NT2/D1 (cell line): ENCODE data around the gene PCGF2.
A peak's percentile ranks its signal among the peaks of the same experiment; 100 is the strongest.

Experiments
- DNase-seq: peaks from one replicate; pipeline ENCODE4 v3.0.0-alpha.2; 2011; ENCODE audit warnings: low read depth, low spot score
- H3K27me3 ChIP-seq: 2 replicates; pipeline ENCODE4 v1.6.0; 2011; ENCODE audit warnings: mild to moderate bottlenecking; ENCODE audit not compliant: insufficient read length, insufficient read depth
- H3K36me3 ChIP-seq: 2 replicates; pipeline ENCODE4 v1.6.1; 2011; ENCODE audit warnings: mild to moderate bottlenecking, low read length, mixed read lengths; ENCODE audit not compliant: insufficient read depth, insufficient read length
- H3K4me1 ChIP-seq: 2 replicates; pipeline ENCODE4 v1.5.1; 2011; ENCODE audit not compliant: insufficient read depth, insufficient read length
- H3K4me3 ChIP-seq: 2 replicates; pipeline ENCODE4 v1.5.1; 2011; ENCODE audit warnings: low read depth; ENCODE audit not compliant: insufficient read length
- H3K9ac ChIP-seq: 2 replicates; pipeline ENCODE4 v1.6.0; 2011; ENCODE audit warnings: low read depth; ENCODE audit not compliant: insufficient read length
- H3K9me3 ChIP-seq: 2 replicates; pipeline ENCODE4 v1.5.1; 2011; ENCODE audit warnings: mild to moderate bottlenecking, low read length; ENCODE audit not compliant: insufficient read depth
- SUZ12 ChIP-seq: IDR thresholded peaks from 2 replicates; pipeline ENCODE4 v1.6.1; 2011; ENCODE audit not compliant: insufficient read length, insufficient read depth; ENCODE audit errors: extremely low read depth
- YY1 ChIP-seq: IDR thresholded peaks from 2 replicates; pipeline ENCODE4 v1.6.1; 2011; ENCODE audit not compliant: insufficient read length, insufficient read depth
- ZNF274 ChIP-seq: IDR thresholded peaks from 2 replicates; pipeline ENCODE4 v1.6.1; 2011; ENCODE audit warnings: mild to moderate bottlenecking, low read depth, low read length

PCGF2 gene

DNA sequence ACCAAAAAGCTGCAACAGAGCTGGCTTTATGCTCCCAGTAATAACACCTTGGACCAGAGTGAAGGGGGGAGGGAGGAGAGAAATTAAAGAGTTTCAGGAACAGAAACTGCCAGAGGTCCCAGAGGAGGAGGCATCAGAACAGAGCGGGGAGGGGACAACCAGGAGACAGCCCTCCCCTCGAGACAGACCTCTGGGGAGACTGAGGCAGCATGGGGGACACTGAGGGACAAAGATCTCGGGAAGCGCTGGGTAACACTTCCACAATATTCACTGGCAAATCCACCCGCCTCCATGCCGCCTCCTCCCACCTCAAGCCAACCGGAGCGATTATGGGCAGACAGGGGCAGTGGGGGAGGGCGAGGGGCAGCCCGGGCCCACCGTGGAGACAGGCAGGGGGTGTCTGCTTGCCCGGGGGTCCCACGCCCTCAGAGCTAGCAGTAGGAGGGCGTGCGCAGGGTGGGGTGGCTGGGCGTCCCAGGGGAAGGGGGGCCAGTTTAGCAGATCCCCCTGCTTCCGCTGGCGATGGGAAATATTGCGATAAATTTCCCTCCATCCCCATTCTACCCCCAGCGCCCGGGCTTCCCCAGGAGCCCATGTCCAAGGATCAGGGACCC lies 1.2 kb downstream of the PCGF2 start:
- H3K27me3 ChIP-seq = peaks cover 17% of the 10 kb centered on the region
- no peaks in the 10 kb centered on the region for H3K9me3 ChIP-seq
- peak overlapping the region; percentile 86 for H3K4me3 ChIP-seq
- peaks cover 30% of the 10 kb centered on the region for H3K4me1 ChIP-seq
- TF ChIP-seq ZNF274 (no peak), SUZ12 (no peak), YY1 (no peak)
- peak overlapping the region; percentile 83 for H3K9ac ChIP-seq
- no peak for DNase-seq
- peaks cover 23% of the 10 kb centered on the region for H3K36me3 ChIP-seq

DNA sequence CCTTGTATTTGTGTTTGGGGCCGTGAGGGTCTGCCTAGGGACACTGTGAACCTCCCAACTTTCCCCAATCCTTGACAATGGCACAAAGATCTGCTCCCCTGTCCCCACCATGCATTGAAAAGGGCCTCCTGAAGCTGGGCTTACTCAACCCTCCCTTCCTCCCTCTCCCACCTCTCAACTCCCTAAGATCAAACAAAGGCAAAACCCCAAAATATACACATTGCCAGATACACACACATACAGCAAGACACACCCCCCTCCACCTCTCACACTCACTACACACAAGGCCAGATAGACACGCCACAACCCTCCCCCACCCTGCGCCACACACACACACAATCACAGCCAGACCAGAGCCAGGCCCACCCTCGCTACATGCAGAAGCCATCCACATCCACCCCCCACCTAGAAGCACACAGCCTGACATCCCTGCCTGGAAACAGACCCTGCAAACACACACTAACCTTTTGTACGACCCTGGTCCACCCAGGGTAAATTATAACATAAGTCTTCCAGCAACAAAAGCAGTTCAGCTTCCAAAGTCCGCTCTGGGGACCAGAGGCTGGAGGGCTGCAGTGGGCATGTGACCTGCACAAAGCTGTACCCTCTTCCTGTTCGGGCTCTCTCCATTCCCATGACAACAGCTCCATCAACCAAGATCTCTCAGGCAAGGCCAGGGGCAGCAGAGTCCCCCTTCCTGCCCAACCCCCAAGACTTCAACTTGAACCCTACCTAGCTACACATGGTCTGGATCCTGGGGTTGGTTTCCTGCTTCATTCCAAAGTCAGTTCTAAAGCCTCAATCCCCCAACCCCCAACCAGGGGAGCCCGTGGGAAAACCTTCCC lies 1.9 kb downstream of the PCGF2 start:
- H3K9me3 ChIP-seq = no peaks in the 10 kb centered on the region
- peaks cover 27% of the 10 kb centered on the region for H3K36me3 ChIP-seq
- H3K4me3 ChIP-seq = peak overlapping the region; percentile 86
- DNase-seq = no peak
- H3K9ac ChIP-seq = peak overlapping the region; percentile 83
- TF ChIP-seq ZNF274 = no peak
- TF ChIP-seq YY1 = no peak
- TF ChIP-seq SUZ12 = no peak
- peaks cover 32% of the 10 kb centered on the region for H3K4me1 ChIP-seq
- peaks cover 15% of the 10 kb centered on the region for H3K27me3 ChIP-seq

DNA sequence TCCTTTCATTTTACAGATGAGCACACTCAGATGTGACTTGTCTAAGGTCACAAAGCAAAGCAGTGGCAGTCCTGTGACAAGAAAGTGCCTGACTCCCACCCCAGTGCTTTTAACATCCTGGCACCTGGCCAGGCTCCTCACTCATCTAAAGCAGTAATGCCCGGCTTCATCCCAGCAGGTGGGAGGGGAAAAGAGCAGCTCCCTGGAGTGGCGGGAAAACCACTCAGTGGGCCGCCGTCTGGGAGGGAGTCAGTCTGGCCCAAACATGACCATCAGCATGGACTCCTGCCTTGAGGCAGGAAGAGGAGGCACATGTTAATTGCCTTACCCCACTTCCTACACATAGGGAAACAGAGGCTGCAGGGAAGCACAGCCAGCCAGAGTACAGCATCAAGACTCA lies 2.6 kb downstream of the PCGF2 start:
- Histone ChIP-seq H3K9me3 (no peaks in the 10 kb centered on the region), H3K4me3 (no peak overlapping the region), H3K36me3 (peaks cover 27% of the 10 kb centered on the region), H3K9ac (peak overlapping the region; percentile 83), H3K4me1 (peaks cover 33% of the 10 kb centered on the region), H3K27me3 (peaks cover 9% of the 10 kb centered on the region)
- DNase-seq = no peak
- no peak for TF ChIP-seq YY1
- no peak for TF ChIP-seq SUZ12
- TF ChIP-seq ZNF274 = no peak

DNA sequence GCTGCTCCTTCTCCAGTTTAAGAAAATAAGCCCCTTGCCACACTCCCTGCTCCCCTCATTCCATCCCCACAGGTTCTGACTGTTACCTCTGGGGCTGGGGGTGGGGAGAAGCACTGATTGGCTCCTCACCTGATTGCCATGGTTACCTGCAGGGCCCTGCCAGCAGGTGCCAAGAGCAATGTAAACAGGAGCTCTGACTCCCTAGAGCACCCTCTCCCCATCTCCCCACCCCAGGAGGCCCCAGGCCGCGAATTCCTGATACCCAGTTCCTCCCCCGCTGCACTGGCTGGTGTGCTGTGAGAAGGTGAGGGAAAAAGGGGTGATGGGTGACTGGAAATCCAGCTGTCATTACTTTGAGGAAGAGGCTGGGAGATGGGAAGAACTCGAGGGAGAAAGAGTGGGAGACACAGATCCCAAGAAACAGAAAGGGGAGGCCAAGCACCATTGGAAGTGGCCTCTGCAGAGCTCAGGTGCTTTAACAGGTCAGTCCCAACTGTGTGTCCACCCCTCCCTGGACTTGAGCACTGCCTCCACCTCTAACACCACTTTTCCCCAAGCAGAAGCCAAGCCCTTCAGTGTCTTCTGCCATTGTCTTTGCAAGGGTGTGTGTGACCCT lies 4.5 kb downstream of the PCGF2 start:
- peaks cover 31% of the 10 kb centered on the region for H3K4me1 ChIP-seq
- H3K4me3 ChIP-seq = no peak overlapping the region

DNA sequence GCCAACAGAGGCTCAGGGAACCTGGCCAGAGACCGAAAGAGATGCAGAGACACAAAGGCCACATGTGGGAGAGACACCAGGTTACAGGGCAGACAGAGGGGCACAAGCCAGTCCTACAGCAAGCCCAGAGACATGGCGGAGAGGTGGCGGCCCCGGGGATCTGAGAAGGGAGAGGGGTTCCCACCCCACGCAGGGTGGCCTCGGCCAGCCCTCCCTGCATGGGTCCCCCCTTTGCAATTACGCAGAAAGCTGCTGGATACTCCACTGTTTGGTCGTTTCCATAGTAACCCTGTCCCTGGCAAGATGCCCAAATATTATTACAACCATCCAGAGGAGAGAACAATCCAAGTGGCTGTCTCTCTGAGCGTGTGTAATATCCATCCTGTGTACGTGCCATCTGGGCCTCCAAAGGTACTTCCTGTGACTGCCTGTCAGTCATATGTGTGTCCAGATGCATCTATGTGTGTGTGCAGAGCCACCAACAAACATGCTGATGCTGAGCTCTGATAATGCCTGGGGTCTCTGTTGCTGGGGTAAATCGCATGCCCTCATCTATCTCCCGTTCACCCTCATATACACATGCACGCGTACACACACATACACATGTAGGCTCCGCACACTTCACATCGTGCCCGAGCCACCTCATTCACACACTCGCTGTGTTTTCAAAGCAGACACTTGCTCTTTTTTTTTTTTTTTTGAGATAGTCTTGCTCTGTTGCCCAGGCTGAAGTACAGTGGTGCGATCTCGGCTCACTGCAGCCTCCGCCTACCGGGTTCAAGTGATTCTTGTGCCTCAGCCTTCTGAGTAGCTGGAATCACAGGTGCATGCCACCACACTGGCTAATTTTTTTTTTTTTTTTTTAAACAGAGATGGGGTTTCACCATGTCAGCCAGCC lies 5.5 kb downstream of the PCGF2 start:
- Histone ChIP-seq H3K9me3 (no peaks in the 10 kb centered on the region), H3K9ac (no peak overlapping the region), H3K4me1 (peaks cover 31% of the 10 kb centered on the region), H3K4me3 (no peak overlapping the region), H3K27me3 (no peaks in the 10 kb centered on the region), H3K36me3 (peaks cover 51% of the 10 kb centered on the region)
- no peak for TF ChIP-seq YY1
- TF ChIP-seq SUZ12 = no peak
- no peak for TF ChIP-seq ZNF274
- no peak for DNase-seq

More for the DNA sequence above, 4.5 kb downstream of the PCGF2 start:
- Histone ChIP-seq H3K27me3 (no peaks in the 10 kb centered on the region), H3K36me3 (peaks cover 42% of the 10 kb centered on the region), H3K9me3 (no peaks in the 10 kb centered on the region), H3K9ac (peak overlapping the region; percentile 44)
- TF ChIP-seq YY1 (no peak), SUZ12 (no peak), ZNF274 (no peak)
- DNase-seq = no peak

DNA sequence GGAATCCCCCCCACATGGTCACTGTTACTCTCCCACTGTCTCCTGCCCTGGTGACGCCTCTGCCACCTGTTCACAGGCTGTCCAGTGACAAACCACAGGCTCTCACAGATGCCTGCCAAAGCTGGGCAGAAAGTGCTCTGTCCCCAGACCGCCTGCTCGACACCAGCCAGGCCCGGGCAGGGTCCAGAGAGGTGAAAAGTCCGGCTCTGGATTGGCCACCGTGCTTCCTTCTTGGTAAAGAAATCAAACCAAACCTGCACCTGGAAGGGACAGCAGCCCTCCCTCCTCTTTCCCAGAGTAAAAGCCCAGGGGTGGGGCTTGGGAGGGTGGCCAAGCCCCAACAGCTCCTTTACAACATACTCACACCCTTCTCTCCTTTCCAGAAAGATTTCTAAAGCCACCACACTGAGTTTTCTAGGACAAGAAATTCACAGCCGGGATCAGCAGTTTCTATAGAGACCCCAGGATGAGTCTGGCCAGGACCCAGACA lies 6.2 kb downstream of the PCGF2 start:
- TF ChIP-seq ZNF274 (no peak), SUZ12 (no peak), YY1 (no peak)
- H3K36me3 ChIP-seq = peaks cover 57% of the 10 kb centered on the region

More for the DNA sequence above, 6.2 kb downstream of the PCGF2 start:
- Histone ChIP-seq H3K4me1 (peaks cover 31% of the 10 kb centered on the region), H3K9ac (peak overlapping the region; percentile 47), H3K9me3 (no peaks in the 10 kb centered on the region), H3K27me3 (no peaks in the 10 kb centered on the region), H3K4me3 (no peak overlapping the region)
- DNase-seq = no peak
